ENCODE data around the gene CES3.
"Not testable (repeated sequence)": the region's sequence is repeated elsewhere in the genome, so short reads cannot be mapped to it uniquely, and the experiment has no call there.

The CES3 gene

DNA sequence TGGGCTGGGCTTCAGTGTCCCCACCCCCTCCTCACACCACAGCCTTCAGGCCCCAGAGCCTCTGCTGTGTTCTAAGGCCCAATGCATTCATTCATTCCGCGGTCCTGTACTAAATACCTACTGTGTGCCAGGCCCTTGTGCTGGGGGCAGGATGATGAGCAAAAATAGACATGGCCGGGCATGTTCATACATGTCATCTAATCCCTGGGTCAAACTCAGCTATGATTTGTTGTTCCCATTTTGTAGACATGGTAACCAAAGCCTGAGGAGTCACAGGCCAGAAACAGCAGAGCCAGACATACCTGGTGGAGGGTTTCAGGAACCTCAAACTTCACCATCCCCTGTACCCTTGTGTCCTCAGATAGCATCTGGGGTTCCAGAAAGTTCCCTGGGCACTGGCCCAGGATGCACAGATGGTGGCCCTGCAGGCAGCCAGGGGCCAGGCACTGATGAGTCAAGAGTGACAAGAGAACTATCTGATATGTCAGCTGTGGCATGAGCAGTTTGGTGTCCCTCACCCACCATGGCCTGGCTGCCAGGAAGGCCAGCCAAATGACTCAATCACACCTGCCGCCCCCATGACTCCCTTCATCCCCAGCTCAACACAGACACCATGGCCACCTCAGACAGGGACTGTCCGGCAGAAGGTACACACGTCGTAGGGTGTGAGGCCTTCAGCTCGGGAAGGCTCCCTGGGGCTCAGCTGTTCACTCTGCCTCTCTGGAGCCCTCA is 33.0 kb upstream of the CES3 start:
- no peak for DNase-seq

- DNase-seq = no peak
Measured at GRCh38 chr16:66928702-66929388, 32.2 kb upstream of the CES3 start.

DNA sequence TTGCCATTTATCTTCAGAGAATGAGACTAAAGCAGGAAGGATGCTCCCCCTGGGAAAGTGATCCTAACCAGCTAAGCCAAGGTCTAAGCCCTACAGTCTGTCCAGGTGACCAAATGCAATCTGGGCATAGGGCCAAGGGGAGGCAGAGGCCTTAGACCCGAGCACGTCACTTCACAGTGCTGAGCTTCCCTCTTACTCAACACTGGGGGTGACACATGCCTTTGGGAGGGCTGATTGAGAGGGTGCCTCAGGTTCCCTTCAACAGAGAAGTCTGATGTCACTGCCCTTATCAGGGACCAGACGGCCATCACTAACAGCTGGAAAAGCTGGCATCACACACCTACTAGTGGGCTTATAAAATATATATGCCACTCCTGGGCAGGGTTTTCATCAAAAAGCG is 30.9 kb upstream of the CES3 start:
- no peak for DNase-seq

DNA sequence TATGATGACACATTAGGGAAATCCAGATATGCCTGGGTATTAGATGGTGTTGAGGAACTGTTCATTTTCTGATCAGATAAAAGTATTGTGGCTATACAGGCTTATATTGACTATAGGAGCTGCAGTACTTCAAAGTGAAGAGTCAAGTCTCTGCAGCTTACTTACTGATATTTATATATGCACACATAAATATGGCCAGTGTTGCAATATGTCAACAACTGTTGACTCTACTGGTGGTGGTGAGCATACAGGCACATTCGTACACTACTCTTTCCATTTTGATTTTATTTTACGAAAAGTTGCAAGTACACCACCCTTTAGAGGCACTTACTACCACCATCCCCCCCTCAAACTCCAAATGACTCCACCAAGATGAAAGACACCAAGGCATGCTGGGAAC is 29.4 kb upstream of the CES3 start:
- DNase-seq = no peak

GRCh38 chr16:66932076-66932475 is 29.0 kb upstream of the CES3 start:
- no peak for DNase-seq

DNA sequence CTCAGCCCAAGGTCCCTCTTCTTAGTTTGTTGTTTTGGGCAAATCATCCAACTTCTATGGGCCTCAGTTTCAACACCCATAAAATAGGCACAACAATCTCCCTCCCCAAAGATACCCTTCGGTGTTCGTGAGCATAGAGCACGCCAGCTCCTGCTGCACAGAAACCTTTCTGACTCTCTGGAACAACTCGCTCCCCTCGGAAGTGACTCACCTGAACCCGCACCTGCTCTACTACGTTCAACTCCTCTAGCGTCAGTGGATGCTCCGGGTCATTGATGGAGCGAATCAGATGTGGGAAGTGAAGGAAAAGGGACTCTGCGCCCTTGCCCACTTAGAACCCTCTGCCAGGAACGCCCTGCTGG is 27.3 kb upstream of the CES3 start:
- no peak for DNase-seq

DNA sequence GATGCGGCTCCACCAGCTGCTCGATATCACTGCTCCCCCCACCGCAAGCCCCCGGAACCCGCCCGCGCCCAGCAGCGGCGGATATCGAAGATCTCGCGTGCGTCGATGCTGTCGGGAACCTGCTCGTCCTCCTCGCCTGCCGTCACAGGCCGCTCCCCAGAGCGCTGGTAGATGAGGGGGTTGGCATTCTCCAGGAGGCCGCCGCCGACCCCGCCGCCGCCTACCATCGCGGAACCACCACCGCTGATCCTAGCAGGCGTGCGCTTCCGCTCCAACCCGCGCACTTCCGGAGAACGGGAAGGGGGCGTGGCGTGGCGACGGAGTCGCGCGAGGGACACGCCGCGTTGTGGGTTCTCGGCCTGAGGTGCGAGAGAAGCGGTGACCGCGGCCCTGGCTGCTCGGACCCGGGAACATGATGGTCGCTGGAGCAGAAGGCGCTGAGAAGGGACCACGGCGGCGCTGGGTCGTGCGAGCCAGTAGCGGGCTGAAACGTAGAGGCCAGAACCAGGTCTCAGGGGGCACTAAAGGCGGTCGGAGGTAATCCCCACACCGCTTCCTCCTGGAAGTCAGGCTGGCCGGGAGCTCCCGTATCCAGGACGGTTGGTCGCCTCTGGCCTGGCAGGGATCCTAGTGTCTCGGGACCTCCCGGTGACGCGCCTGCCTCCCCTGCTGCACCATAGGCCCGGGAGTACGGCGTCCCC is 26.8 kb upstream of the CES3 start, which contains the start of gene CIAO2B:
Gene CIAO2B, minus strand, starts transcription at position 265 of the 701 bp plus-strand sequence. Its CDS starts 38 bp downstream, at position 227.
- peak; percentile 56 for DNase-seq

- not testable (repeated sequence) for DNase-seq
Measured at GRCh38 chr16:66934839-66935313, 26.2 kb upstream of the CES3 start.

DNA sequence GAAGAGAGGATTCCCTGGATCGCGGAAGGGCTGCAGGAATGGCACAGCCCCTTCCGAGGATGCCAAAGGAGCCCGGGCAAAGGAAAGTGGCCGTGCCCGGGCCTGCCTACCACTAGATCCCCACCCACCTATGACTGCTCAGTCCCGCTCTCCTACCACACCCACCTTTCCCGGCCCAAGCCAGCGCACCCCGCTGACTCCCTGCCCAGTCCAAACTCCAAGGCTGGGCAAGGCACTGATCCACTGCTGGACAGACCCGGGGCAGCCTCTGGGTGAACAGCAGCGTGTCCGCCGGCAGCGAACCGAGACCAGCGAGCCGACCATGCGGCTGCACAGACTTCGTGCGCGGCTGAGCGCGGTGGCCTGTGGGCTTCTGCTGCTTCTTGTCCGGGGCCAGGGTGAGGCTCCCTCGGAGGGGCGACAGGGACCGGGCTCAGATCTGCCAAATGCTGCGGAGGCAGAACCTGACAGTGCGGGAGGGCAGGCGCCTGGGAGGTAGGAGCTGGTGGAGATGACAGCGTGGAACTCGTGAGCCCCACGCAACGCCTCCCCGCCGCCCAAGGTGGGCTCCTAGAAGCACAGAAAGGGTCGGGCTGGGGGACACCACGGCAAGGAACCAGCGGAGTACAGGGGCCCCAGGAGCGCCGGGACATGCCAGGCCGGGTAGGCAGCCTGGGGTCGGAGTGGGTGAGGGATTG is 25.6 kb upstream of the CES3 start, which contains the start of gene CES2:
Gene CES2, plus strand, starts transcription at position 203 of the 698 bp plus-strand sequence. Its CDS starts 120 bp downstream, at position 323.
- DNase-seq = no peak

GRCh38 chr16:66936462-66936861 is 24.6 kb upstream of the CES3 start:
- no peak for DNase-seq

- no peak for DNase-seq
Measured at GRCh38 chr16:66936889-66937554, 24.0 kb upstream of the CES3 start.

DNA sequence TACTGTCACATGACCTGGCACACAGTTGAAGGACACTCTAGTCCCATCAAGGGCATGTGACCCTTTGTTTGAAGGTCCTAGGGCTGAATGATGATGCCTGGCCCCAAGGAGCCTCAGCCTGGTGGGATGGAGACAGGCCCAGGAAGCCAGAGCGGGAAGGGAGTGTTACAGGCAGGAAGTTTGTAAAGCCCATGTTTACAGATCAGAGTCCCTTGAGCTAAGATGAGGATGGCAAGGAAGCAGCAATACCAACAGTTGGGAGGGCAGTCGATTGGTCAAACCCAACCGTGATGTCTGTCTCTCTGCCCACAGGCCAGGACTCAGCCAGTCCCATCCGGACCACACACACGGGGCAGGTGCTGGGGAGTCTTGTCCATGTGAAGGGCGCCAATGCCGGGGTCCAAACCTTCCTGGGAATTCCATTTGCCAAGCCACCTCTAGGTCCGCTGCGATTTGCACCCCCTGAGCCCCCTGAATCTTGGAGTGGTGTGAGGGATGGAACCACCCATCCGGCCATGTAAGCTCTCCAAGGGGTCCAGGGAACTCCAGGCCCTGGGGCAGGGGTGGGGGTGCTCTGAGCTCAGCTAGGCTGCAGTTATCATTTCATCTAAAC is 23.2 kb upstream of the CES3 start:
- no peak for DNase-seq

DNA sequence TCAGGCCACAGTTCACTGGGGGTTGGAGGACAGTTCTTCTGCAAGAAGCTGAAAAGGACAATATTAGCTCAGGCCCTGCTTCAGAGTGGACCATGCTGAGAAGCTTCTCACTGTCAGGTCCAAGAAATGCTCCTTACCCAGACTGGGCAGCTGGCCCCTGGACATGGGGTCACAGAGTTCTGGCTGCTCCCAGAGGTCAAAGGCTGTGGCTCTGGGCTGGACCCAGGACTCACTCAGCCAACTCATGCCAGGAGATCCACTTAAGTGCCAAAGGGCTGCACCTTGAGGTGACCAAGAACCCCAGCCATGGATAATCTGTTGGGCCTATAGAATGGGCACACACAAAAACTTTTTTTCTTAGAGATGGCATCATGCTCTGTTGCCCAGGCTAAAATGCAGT is 21.7 kb upstream of the CES3 start:
- no peak for DNase-seq

- DNase-seq = no peak
Measured at GRCh38 chr16:66940236-66940635, 20.8 kb upstream of the CES3 start.

GRCh38 chr16:66942981-66943380 is 18.1 kb upstream of the CES3 start:
- DNase-seq = no peak

- no peak for DNase-seq
Measured at GRCh38 chr16:66943426-66944053, 17.5 kb upstream of the CES3 start.

DNA sequence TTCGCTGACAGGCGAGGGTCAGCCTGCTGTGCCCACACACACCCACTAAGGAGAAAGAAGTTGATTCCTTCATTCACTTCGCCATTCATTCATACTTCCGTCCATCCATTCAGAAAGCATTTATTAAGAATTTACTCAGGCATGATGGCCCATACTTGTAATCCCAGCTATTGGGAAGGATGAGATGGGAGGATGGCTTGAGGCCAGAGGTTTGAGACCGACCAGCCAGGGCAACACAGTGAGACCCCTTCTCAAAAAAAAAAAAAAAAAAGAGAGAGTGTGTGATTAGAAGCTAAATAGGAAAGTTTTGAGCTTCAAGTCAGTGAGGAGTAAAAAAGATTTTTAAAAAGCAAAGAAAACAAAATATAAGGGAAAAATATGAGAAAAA is 17.0 kb upstream of the CES3 start:
- no peak for DNase-seq

DNA sequence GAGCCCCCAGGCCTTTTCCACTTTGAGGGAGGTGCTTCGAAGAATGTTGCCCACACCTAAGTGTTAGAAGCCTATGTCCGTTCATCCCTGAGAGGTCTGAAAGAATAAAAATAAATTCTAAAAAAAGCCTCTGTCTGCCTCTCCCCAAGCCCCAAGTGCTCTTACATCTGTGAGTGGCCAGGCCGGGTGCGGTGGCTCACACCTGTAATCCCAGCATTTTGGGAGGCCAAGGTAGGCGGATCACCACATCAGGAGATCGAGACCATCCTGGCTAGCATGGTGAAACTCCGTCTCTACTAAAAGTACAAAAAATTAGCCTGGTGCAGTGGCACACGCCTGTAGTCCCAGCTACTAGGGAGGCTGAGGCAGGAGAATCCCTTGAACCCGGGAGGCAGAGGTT is 16.1 kb upstream of the CES3 start:
- DNase-seq = not testable (repeated sequence)

GRCh38 chr16:66945939-66946338 is 15.1 kb upstream of the CES3 start:
- DNase-seq = no peak

- no peak for DNase-seq
Measured at GRCh38 chr16:66946541-66946940, 14.5 kb upstream of the CES3 start.

GRCh38 chr16:66946974-66947301 is 14.1 kb upstream of the CES3 start:
- no peak for DNase-seq
